OCI-LY7 (cell line): ENCODE data around the gene MROH7.

Experiments
- EZH2phosphoT487 ChIP-seq: fragments of 200-600 bp; sonication (generic); IDR thresholded peaks from 2 replicates; pipeline ENCODE4 v1.6.1; 2018; ENCODE audit warnings: low read depth, borderline replicate concordance, mild to moderate bottlenecking, mixed run types, antibody characterized with exemption, low read length, moderate library complexity, mixed read lengths
- TF ChIP-seq, protein P1 (sequence below): fragments of 200-600 bp; sonication (generic); conservative IDR thresholded peaks from 2 replicates; pipeline ENCODE4 v1.5.1; 2014; ENCODE audit warnings: mild to moderate bottlenecking, antibody characterized with exemption, low read length, moderate library complexity, mixed read lengths

DNA sequence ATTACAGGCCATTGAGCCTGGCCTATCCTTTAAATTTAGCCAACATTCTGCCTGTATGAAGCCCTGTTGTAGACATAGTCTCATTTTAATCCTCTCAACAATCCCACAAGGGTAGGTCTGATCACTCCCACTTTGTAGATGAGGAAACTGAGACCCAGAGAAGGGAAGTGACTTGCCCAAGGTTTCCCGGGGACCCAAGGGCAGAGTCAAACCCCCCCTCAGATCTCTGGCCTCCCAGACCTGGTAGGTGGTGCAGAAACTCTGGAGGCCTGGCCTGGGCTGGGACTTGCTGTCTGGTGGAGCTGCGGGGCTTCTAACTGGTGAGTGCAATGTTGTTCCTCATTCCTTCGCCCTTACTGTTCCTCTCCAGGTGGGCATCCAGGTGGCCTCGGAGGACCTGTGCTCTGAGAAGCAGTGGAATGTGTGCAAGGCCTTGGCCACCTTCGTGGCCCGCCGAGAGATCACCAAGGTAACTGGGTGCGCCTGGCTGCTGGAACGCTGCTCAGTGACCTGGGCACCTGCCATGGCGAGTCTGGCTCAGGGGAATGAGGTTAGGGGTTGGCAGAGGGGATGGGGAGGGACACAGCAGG is 47.9 kb upstream of the MROH7 start:
- TF ChIP-seq, protein P1, sequence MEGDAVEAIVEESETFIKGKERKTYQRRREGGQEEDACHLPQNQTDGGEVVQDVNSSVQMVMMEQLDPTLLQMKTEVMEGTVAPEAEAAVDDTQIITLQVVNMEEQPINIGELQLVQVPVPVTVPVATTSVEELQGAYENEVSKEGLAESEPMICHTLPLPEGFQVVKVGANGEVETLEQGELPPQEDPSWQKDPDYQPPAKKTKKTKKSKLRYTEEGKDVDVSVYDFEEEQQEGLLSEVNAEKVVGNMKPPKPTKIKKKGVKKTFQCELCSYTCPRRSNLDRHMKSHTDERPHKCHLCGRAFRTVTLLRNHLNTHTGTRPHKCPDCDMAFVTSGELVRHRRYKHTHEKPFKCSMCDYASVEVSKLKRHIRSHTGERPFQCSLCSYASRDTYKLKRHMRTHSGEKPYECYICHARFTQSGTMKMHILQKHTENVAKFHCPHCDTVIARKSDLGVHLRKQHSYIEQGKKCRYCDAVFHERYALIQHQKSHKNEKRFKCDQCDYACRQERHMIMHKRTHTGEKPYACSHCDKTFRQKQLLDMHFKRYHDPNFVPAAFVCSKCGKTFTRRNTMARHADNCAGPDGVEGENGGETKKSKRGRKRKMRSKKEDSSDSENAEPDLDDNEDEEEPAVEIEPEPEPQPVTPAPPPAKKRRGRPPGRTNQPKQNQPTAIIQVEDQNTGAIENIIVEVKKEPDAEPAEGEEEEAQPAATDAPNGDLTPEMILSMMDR: no peak
- TF ChIP-seq EZH2phosphoT487: no peak
